Skeletal muscle tissue (tissue), 4 donors: ENCODE measurements around the gene PEA15. TPM values are rescaled to one million over a fixed set of nuclear protein-coding genes. Genes with fewer than 3 reads are reported as not detected.

Experiments
- H3K27ac ChIP-seq: one replicate; pipeline ENCODE4 v1.7.0; 2013; ENCODE audit warnings: mild to moderate bottlenecking, low read depth, low read length, inconsistent platforms
- H3K27me3 ChIP-seq, 3 donors: one replicate each; pipeline ENCODE4 v1.7.0; 2013; ENCODE audit warnings: low read length in 3 of 3; ENCODE audit not compliant: control insufficient read depth in 3 of 3, insufficient read depth in 3 of 3
- H3K36me3 ChIP-seq, 3 donors: one replicate each; pipeline ENCODE4 v1.7.0; 2013; ENCODE audit warnings: low read length in 3 of 3; ENCODE audit not compliant: control insufficient read depth in 3 of 3, insufficient read depth in 3 of 3
- H3K4me1 ChIP-seq, 3 donors: one replicate each; pipeline ENCODE4 v1.7.0; 2013; ENCODE audit warnings: low read length in 3 of 3, mild to moderate bottlenecking in 3 of 3; ENCODE audit not compliant: control insufficient read depth in 3 of 3, insufficient read depth in 3 of 3
- H3K4me3 ChIP-seq, 3 donors: one replicate each; pipeline ENCODE4 v1.7.0; 2013; ENCODE audit warnings: low read length in 3 of 3
- H3K9ac ChIP-seq, 3 donors: one replicate each; pipeline ENCODE4 v1.7.0; 2013; ENCODE audit warnings: low read length in 3 of 3, mild to moderate bottlenecking in 3 of 3, moderate library complexity in 2 of 3, low read depth in 1 of 3
- H3K9me3 ChIP-seq, 3 donors: one replicate each; pipeline ENCODE4 v1.7.0; 2013; ENCODE audit warnings: low read length in 3 of 3; ENCODE audit not compliant: control insufficient read depth in 3 of 3
- total RNA-seq: library from RNA; depleted of rRNA; stranded (reverse); fragments of >200 nt; gene quantifications from one replicate; pipeline ENCODE4 v1.2.3, GENCODE V29; 2014
- donor health status: Osteomylitis.

PEA15 gene
- total RNA-seq, 1 donor from 2014 or later = 26.1 TPM

DNA sequence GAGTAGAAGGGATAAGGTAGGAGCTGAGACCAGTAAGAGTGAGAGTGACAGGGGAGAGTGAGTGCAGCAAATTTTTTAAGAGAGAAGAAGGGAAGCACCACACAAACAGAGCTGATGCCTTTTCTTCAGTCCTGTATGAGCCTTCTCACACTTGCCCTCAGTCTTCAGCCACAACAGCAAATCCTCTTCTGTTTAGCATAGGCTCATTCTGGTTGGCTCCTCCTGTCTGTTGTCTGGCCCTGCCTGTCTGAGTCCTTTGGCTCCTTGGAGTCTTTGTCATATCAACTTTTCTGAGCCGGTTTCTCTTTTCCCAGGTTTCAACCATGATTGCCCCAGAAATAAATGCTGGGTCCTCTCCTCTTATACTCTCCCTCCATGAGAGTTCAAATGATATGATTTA lies 27.5 kb upstream of the PEA15 start:
- Histone ChIP-seq H3K4me3 (no peak overlapping the region), H3K27ac (no peak overlapping the region)

DNA sequence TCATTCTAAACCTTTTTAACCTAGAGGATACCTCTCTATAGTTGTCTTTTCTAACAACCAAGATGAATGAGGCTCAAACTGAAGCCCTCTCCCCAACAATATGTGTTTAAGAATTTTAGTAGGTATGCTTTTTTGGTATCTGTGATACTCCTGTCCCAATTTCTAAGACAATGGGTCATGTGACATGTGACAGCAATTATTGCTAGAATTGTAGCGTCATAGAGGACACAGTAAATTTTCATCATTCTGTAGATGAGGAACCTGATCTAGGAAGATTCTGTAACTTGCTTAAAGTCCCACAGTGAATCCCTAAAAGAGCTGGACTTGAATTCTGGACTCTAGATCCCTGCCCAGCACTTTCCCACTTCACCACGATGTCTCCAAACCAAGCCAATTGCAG lies 26.5 kb upstream of the PEA15 start:
- Histone ChIP-seq H3K9me3 (no peaks in the 10 kb centered on the region), H3K9ac (no peak overlapping the region)

More for the DNA sequence above, 27.5 kb upstream of the PEA15 start:
- no peaks in the 10 kb centered on the region for H3K36me3 ChIP-seq
- no peak overlapping the region for H3K9ac ChIP-seq
- H3K9me3 ChIP-seq = no peaks in the 10 kb centered on the region
- H3K27me3 ChIP-seq = no peaks in the 10 kb centered on the region
- H3K4me1 ChIP-seq = peaks cover 0 to 5% (median 0%) of the 10 kb centered on the region in 3 donors

DNA sequence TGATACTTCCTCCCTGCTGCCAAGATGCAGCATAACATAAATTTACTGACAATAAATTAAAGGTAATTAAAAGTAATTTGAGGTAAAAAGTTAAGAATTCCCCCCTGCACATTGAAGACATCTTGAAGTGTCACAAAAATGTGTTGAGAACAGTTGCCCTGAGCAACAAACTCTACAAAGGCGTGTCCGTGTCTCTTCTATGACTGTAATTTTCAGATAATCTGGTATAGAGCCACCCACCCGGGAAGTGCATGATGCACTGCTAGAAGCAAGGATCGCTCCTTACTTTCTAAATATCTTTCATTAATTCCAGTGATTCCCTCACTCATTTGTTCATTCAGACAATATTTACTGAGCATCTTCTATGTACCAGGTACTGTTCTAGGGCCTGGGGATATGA lies 25.8 kb upstream of the PEA15 start:
- Histone ChIP-seq H3K4me1 (peaks cover 0 to 5% (median 0%) of the 10 kb centered on the region in 3 donors), H3K9ac (no peak overlapping the region), H3K27ac (no peak overlapping the region), H3K36me3 (no peaks in the 10 kb centered on the region), H3K4me3 (no peak overlapping the region), H3K9me3 (no peaks in the 10 kb centered on the region), H3K27me3 (no peaks in the 10 kb centered on the region)

More for the DNA sequence above, 26.5 kb upstream of the PEA15 start:
- peaks cover 0 to 5% (median 0%) of the 10 kb centered on the region in 3 donors for H3K4me1 ChIP-seq
- no peaks in the 10 kb centered on the region for H3K27me3 ChIP-seq
- H3K4me3 ChIP-seq = no peak overlapping the region
- H3K27ac ChIP-seq = no peak overlapping the region
- no peaks in the 10 kb centered on the region for H3K36me3 ChIP-seq

DNA sequence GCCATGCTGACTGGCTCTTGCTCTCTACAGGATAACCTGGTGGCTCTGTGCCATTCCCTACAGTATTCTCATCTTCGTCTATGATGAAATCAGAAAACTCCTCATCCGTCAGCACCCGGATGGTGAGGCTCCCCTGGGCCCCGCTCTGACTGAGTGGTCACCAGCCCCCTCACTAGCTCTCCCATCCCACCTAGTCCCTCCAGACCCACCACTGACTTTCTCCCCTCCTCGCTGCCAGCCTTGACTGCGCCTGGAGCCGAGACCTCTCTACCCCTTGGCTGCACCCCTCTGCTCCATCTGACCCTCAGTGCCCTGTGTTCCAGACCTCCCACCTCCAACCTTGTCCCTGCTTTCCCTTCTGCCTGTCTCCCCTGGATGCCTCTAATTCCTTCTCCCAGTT lies 18.9 kb upstream of the PEA15 start:
- H3K4me3 ChIP-seq = no peak overlapping the region
- H3K4me1 ChIP-seq = peaks cover 18 to 36% (median 31%) of the 10 kb centered on the region in 3 donors
- H3K27ac ChIP-seq = no peak overlapping the region
- peaks cover 0 to 8% (median 4%) of the 10 kb centered on the region in 3 donors for H3K36me3 ChIP-seq
- H3K9ac ChIP-seq = no peak overlapping the region
- no peaks in the 10 kb centered on the region for H3K27me3 ChIP-seq
- H3K9me3 ChIP-seq = no peaks in the 10 kb centered on the region

DNA sequence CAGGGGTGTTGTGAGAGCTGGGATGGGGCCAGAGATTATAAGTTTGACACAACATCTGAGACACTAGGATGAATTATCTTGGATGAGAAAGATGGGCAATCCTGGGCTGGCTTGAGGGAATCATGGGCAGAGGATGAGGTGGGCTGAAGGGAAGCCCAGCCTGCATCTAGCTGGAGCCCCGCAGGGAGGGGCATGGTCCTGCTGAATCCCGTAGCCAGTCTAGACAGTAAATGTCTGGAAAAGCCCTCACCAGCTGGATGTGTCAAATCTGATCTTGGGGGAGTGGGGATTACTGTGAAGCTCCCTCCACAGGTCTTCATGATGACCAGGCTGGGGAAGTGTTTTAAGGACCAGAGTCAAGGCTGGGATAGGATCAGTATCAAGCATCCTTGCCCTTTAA lies 18.5 kb upstream of the PEA15 start:
- peak overlapping the region; percentile 96 for H3K27ac ChIP-seq
- no peaks in the 10 kb centered on the region for H3K27me3 ChIP-seq
- peaks cover 18 to 36% (median 31%) of the 10 kb centered on the region in 3 donors for H3K4me1 ChIP-seq
- peaks cover 0 to 8% (median 4%) of the 10 kb centered on the region in 3 donors for H3K36me3 ChIP-seq
- H3K9me3 ChIP-seq = no peaks in the 10 kb centered on the region
- no peak overlapping the region for H3K9ac ChIP-seq
- no peak overlapping the region for H3K4me3 ChIP-seq

DNA sequence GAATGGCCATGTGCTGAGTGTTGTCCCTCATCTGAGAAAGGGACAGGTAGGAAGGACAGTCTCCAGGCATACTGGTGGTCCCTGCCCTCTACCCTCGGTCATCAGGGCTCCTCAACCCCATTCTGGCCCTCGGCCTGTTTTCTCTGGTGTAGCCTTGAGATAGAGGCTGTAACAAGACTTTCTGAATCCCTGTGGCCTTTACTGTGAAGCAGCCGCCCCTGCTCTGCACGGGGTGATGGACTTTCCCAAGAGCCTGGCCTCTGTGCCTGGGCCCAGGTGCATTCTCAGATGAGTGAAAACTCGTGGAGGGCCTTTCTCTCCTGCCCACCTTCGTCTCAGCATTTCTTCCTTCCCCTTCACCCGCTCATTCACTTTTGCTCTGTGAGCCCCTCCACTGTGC lies 17.8 kb upstream of the PEA15 start:
- peak overlapping the region; percentile 96 for H3K27ac ChIP-seq
- H3K27me3 ChIP-seq = no peaks in the 10 kb centered on the region
- H3K4me3 ChIP-seq = no peak overlapping the region
- peaks cover 0 to 10% (median 4%) of the 10 kb centered on the region in 3 donors for H3K36me3 ChIP-seq
- H3K9ac ChIP-seq = peak overlapping the region in 1 of 3 donors; percentile 25
- peaks cover 18 to 40% (median 31%) of the 10 kb centered on the region in 3 donors for H3K4me1 ChIP-seq
- no peaks in the 10 kb centered on the region for H3K9me3 ChIP-seq

DNA sequence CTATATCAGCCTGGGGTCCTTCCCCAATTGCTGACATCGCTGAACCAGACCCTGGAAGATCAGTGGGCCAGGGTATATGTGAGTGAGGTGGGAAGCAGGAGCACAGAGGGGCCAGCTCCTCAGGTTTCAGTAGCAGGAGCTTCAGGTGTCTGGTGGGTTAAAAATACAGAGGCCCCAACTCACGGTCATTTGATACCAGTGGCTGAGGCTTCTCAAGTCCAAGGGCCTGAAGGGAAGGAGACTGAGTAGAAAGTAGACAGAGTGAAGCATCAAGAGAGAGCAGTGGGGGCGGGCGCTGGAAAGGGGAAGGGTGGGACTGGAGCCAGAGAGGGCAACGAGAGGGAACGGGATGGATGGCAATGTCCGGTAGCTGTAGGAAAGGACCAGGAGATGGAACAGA lies 16.8 kb upstream of the PEA15 start:
- peaks cover 0 to 10% (median 4%) of the 10 kb centered on the region in 3 donors for H3K36me3 ChIP-seq
- H3K9ac ChIP-seq = peak overlapping the region in 2 of 3 donors; percentile 28 to 99
- no peaks in the 10 kb centered on the region for H3K27me3 ChIP-seq
- H3K27ac ChIP-seq = peak overlapping the region; percentile 96
- no peaks in the 10 kb centered on the region for H3K9me3 ChIP-seq
- H3K4me1 ChIP-seq = peaks cover 22 to 46% (median 37%) of the 10 kb centered on the region in 3 donors
- peak overlapping the region; percentile 74 to 97 (median 82) for H3K4me3 ChIP-seq

DNA sequence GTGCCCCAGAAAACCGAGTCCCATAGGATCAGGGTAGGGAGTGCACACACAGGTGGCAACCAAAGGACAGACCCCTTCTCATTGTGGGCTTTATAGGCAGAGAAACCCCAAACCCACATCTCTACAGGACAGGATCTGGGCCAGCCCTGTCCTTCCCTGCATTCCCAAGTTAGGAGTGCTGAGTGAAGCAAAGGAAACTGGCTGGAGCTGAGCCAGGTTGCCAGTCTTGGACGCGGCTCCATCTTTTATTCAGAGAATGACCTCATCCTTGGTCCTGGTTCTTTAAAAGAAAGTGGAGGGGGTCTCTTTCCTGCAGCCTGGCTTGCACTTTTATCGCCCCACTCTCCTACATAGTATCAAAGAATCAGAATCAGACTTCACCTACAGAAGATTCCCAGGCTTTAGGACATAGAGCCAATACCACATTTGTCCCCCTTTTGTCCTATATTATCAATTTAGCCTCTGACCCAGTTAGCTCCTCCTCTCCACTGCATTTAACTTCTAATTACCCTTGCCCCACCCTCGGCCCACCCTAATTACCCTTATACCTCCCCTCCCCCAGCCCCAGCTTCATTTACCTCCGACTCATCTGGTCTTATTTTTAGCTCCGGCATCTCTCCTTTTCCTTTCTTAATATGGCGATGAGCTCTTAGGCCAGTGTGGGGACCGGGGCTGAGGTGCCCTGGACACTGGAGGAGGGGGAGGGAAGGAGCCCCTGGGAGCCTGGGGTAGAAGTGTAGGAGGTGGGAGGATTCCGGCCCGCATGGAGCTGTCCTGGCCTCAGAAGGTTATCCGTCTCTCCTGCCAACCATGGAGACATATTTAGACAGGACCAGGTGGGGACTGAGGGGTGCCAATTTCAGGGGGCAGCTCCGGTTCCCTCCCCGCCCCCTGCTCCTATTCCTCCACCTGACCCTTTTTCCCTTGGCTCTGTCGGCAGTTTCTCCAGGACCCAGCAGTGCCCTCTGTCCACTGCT lies 15.2 kb upstream of the PEA15 start, which contains the start of gene CASQ1:
Gene CASQ1, plus strand, starts transcription at position 927 of the 977 bp plus-strand sequence. CDS start 177 bp downstream, outside the sequence.
- Histone ChIP-seq H3K36me3 (peaks cover 14 to 26% (median 17%) of the 10 kb centered on the region in 3 donors), H3K27ac (peak within 1 kb of the TSS; percentile 96), H3K4me3 (peak within 1 kb of the TSS; percentile 82 to 97 (median 93)), H3K27me3 (no peaks in the 10 kb centered on the region), H3K9ac (peak within 1 kb of the TSS; percentile 95 to 99 (median 98)), H3K4me1 (peaks cover 38 to 62% (median 53%) of the 10 kb centered on the region in 3 donors), H3K9me3 (no peaks in the 10 kb centered on the region)

DNA sequence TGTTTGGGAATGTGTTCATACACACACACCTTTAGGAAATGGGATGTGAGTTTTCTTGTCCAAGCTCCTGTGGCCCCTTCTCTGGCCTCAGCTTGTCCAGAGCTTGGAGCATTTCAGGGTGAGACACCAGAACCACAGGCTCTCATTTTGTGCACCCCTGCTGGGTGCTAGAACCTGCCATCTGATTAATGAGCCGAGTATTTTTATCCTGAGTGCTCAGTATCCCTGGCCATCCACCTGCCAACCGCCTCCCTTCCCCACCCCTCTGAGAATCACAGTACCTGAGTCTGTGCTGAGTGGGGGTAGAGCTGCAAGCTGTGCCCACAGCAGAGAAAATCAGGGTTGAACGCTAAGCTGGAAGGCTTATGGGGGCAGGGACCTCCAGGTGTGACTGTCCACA lies 13.4 kb upstream of the PEA15 start:
- H3K4me1 ChIP-seq = peaks cover 55 to 72% (median 64%) of the 10 kb centered on the region in 3 donors
- H3K9ac ChIP-seq = peak overlapping the region; percentile 95 to 99 (median 98)
- H3K36me3 ChIP-seq = peaks cover 31 to 42% (median 34%) of the 10 kb centered on the region in 3 donors
- H3K27ac ChIP-seq = peak overlapping the region; percentile 96
- H3K9me3 ChIP-seq = no peaks in the 10 kb centered on the region
- H3K4me3 ChIP-seq = peak overlapping the region; percentile 82 to 97 (median 93)
- no peaks in the 10 kb centered on the region for H3K27me3 ChIP-seq

DNA sequence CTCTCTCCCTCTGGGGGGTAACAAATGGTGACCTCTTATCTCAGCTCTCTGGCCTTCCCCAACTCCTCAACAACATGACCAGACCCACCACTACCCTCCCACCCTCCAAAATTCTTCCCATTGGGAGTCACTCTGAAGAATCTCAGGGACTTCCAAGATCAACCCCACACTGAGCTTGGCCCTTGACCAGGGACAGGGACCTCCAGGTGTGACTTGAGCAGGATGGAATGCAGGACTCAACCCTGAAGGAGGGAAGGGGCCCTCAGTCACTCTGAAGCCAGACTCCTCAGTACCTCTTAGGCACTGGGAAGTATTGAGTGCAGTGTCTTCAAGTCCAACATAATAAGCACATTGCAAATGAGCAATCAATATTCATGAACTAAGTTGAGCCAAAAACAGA lies 12.9 kb upstream of the PEA15 start:
- Histone ChIP-seq H3K9me3 (no peaks in the 10 kb centered on the region), H3K4me3 (peak overlapping the region; percentile 82 to 97 (median 93)), H3K4me1 (peaks cover 60 to 73% (median 66%) of the 10 kb centered on the region in 3 donors), H3K9ac (peak overlapping the region; percentile 95 to 99 (median 98)), H3K27me3 (no peaks in the 10 kb centered on the region), H3K36me3 (peaks cover 35 to 47% (median 36%) of the 10 kb centered on the region in 3 donors), H3K27ac (peak overlapping the region; percentile 96)
